ENCODE results near the gene POLR1A.

The POLR1A gene

DNA sequence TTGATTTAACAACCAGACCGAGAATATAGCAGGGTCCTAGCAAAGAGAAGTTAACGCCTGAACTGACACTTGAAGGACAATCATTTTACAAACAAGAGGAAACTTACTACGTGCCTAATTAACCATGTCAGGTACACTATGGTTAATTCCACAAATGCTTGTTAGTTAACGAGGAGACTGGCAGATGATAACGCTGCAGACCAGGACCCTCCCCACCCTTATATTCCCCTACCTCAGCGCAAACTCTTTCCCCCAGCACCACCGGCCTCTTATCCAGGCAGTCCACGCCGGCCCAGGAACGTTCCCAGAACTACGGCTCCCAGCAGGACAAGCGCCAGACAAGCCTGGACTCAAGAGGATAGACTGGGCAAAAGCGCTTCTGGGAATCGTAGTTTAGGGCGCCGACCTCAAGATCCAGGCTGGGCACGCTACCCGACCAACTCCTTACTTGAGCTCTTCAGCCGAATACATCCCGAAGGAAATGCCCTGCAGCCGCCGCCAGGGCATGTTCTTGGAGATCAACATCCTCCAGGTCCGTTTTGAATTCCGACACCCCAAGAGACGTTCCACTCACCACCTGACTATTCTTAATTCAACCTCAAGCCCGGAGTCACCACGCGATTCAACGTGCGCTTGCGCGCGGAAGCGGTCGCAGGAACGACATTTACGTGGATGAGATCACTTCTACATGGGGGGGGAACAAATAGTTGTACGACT is at the start of gene POLR1A:
Gene POLR1A (minus strand): TSS at position 635 of the 717 bp plus-strand sequence. CDS start 110 bp downstream, at position 525.
- DNase-seq, result peak; percentile 87 to 89

GRCh38 chr2:86150502-86150901 is 44.8 kb upstream of the POLR1A start:
- DNase-seq, result no peak

DNA sequence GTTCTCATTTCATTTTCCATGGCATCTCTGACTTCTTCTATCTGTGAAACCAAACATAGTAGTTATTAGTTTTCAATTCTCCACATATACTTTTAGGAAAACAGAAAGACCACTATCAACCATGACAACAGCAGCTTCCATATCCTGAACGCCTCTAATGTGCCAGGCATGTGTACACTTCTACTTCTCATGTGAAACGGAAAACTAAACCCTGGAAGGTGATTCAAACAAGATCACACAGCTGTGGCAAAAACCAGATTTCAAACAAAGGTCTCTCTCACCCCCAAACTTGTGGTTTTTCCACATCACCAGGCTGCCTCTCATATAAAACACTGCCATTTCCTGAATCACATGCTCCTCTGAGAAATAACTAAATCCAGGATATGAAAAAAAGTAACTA is 42.1 kb upstream of the POLR1A start:
- DNase-seq, result no peak

DNA sequence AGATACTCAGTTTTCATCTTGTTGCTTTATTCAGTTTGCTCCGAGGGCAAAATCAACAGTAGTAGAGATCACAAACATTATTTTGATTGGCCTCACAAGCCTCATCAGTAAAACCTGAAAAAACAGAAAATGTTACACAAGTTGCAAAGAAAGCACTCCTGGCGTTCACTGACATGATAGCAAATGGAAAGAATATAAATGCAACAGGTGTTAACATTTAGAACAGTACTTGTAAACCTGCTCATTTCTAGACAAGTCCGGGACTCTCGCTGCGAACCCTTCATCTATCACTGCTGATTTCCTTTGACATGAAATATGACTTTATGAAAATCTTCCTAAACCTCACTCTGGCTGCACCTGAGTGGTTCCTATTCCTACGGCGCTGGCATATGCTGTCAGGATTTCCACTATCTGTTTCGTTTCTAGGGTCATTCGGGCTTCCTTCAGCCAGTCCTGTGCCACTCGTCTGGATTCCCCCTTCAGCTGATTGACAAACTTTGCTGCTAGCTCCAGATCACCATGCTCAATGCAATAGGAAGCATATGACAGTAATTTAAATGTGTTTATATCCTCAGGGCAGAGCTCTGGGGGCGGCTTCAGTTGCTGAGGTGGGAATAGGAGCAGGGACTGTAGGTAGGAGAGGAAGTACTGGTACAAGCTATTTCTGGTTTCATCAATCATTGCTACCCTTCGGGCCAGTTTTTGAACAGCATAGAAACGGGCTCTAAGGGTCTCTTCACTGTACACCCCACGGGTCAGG is 38.4 kb upstream of the POLR1A start:
- DNase-seq, result no peak

GRCh38 chr2:86143307-86143706 is 37.6 kb upstream of the POLR1A start:
- no peak for DNase-seq

- no peak for DNase-seq
Measured at GRCh38 chr2:86142436-86143257, 37.0 kb upstream of the POLR1A start.

GRCh38 chr2:86140969-86141392 is 35.3 kb upstream of the POLR1A start:
- no peak for DNase-seq

GRCh38 chr2:86139981-86140380 is 34.3 kb upstream of the POLR1A start:
- no peak for DNase-seq

DNA sequence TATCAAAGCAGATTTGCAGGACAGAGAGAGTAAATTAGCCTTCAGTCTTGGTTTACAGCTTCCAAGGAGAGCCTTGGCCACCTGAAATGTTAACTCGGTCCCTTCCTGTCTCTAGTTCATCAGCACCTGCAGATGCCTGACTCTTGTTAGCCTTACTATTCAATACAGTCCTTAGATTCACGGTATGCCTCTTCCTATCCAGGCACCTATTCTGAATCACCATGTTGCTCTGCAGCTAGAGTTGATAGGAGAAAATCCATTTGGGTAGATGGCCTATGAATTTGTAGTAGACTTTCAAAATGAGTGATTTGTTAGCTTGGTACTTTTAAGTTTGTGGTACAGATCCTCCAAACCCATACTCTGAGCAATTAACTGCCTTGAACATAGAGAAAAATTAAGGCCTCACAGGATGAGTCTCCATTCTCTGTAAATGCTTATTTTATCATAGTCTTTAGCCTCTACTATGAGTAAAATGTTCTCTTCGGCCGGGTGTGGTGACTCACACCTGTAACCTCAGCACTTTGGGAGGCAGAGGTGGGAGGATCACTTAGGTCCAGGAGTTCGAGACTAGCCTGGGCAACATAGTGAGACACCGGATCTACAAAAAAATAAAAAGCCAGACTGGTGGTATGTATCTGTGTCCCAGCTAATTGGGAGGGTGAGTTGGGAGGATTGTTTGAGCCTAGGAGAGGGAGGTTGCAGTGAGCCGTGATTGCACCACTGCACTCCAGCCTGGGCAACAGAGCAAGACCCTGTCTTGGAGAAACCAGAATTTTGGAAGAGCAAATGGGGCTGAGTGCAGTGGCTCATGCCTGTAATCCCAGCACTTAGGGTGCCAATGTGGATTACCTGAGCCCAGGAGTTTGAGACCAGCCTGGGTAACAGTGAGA is 33.3 kb upstream of the POLR1A start:
- no peak for DNase-seq

DNA sequence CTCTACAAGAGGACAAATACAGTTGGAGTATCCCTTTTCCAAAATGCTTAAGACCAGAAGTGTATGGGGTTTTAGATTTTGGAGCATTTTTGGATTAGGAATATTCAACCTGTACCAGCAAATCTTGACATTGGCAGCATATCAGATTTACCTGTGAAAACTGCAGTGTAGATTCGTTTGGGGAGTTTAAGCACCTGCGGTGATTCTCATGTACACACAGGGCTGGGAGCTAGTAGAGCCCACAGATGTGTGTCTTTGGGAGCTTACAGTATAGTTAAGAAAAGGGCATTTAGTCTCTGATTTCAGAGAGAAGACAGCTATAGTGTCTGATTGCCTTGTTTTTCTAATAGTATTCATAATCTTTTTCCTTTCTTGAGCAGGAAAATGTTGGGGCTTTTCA is 30.5 kb upstream of the POLR1A start:
- DNase-seq, result no peak

DNA sequence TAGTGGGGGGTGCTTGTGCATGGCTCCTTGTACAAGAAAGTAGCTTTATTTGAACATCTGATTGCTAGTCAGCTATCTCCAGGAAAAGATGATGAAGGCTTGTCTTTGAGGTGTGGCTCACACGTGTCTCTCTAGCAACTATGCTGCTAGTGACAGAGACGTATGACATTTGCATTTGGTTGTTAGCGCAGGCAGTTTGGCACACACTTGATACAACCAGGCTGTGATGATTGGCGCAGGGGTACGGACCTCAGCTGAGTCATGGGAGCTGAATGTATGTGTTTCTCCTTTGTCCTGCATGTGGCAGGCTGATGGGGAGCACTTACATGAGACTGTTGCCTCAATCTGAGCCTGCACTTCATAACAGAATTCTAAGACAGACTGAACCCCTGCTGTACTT is 30.0 kb upstream of the POLR1A start:
- DNase-seq, result no peak

GRCh38 chr2:86134709-86135108 is 29.0 kb upstream of the POLR1A start:
- no peak for DNase-seq

GRCh38 chr2:86124683-86125082 is 19.0 kb upstream of the POLR1A start:
- no peak for DNase-seq

DNA sequence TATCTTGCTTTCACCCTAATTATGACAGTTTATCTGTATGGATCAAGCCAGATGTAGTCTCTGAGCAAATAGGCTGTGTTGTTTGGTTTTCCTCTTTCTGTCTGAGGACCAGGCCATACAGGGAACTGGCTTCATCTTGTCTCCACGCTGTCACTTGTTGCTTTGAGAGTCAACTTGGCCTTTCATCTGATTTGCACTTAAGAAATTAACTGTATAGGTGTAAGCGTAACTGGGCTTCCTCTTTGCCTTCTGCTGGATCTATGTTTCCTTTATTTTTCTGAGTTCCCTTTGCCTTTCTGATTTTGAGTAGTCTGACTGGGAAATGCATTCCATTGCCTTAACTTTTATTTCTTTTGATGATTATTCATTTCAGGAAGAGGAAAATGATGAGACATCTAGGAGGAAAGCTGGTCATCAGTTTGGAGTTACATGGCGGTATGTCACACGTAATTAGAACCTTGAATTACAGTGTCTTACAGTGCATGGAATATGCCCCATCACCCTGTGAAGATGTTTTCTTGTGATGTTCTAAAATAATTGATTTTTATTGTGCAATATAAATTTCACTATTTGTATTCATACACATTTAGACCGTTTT is 17.7 kb upstream of the POLR1A start:
- DNase-seq, result no peak

DNA sequence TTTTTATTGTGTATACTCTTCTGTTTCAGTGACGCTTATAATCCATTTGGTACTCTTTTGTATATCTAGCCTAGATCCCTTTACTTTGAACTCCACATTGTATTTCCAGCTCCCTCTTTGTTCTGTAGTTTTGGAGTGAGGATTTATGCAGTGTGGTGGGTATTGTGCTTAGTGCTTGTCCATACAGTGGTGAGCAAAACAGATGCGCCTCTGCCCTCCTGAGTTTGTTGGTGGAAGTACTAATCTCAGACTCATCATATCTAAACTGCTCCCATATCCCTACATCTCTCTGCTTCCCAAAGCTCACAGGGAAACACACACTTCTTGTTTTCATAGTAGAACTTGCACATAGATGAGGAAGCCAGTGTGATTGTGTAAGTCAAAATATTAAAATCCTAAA is 12.4 kb upstream of the POLR1A start:
- DNase-seq, result no peak

GRCh38 chr2:86107031-86107430 is 1.3 kb upstream of the POLR1A start:
- DNase-seq, result no peak

DNA sequence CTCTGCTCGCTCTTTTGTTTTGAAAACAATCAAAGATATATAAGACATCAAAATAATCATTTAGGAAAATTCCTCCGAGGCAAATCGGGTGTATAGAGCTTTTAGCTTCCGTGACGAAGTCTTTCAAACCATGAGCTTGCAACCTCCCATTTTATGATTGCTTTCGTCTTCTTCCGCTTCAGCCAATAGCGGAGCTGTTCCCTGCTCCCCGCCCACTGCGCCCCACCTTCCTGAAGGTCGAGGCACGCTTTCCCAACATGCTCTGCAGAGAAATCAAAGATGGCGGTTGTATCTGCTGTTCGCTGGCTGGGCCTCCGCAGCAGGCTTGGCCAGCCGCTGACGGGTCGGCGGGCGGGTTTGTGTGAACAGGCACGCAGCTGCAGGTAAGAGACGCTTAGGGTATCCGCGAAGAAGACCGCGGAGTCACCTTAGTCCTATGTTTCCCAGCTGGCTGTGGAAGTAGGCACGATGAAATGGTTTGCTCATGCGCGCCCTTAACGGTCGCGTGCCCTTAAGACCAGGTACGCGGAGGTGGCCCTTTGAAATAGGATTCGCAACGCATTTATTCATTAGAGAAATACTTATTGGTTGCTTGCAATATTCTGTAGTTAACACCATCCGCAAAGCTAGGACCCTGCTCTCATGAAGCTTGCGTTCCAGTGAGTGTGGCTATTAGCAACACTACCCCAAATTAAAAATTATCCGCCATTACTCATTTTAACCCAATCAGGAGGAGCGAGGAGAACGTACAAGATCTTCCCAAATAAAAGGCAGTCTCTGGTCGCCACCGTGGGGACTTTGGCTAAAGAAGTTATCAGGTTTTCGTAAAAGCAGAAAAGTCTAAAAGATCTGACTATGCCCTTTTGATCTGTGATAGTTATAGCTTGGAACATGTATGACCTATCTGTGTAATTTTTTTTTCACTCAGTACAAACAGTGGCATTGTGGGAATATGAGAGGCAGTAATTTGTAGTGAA is 571 bp upstream of the POLR1A start, which contains the start of gene PTCD3:
Gene PTCD3 (plus strand): TSS at position 267 of the 977 bp plus-strand sequence. CDS start 13 bp downstream, at position 280.
- peak; percentile 94 to 95 for DNase-seq

DNA sequence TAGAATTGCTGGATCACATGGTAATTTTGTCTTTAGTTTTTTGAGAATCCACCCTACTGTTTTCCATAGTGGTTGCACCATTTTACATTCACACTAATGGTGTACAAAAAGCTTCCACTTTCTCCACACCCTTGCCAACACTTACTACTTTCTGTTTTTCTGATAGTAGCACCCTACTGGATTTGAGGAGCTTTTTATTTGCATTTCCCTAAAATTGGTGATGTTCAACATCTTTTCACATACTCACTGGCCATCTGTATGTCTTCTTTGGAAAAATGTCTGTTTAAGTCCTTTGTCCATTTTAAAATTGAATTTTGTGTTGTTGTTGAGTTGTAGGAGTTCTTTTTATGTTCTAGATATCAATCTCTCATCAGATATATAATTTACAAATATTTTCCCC is 3.5 kb downstream of the POLR1A start:
- no peak for DNase-seq

- no peak for DNase-seq
Measured at GRCh38 chr2:86097913-86098312, 7.8 kb downstream of the POLR1A start.

- DNase-seq, result no peak
Measured at GRCh38 chr2:86097114-86097896, 8.4 kb downstream of the POLR1A start.
